Measurements from ENCODE around the gene MLLT10.

MLLT10 gene

DNA sequence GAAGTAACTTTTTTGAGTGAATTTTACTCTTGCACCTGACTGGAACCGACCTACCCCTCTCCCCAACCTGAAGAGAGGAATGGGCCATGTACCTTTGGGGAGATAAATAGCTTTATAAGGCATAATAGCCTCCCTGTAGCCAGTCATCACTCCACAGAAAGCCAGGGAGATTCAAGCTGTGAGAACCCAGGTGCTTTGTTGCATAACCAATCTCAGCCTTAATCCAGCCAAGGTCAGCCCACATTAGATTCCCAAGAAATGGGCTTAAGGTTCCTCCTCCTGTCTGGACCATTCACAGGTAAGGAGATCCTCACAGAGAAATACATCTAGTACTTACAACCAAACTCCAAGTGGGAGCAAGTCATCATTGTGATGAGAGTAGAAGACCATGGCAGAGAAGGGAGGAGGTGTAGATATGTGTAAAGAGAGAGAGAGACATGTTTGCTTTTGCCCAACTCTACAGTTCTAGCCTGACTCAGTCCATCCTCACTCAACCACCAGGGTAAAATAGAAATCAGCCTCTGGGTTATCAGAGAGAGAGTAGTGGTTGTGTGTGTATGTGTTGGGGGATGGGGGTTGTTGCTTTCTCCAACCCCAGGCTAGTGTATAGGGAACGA is 32.2 kb upstream of the MLLT10 start:
- no peak for DNase-seq

GRCh38 chr10:21502348-21502740 is 31.7 kb upstream of the MLLT10 start:
- no peak for DNase-seq

DNA sequence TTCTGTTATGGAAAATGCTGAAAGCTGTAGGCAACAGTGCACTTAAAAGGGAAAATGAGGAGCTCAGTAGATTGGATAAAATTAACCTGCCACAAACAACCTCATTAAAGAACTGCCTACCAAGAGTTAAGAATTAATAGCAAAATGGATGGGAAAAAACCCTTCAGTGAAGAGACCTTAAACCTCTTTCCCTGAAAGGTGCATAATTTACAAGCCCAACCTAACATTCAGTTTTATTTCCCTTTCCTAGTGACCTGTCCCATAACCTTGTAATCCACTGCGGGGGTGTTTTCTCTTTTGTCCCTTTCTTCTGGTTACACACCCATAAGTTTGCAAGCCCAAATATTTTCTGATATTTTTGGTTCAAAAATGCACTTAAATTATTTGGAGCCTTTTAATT is 30.5 kb upstream of the MLLT10 start:
- no peak for DNase-seq

DNA sequence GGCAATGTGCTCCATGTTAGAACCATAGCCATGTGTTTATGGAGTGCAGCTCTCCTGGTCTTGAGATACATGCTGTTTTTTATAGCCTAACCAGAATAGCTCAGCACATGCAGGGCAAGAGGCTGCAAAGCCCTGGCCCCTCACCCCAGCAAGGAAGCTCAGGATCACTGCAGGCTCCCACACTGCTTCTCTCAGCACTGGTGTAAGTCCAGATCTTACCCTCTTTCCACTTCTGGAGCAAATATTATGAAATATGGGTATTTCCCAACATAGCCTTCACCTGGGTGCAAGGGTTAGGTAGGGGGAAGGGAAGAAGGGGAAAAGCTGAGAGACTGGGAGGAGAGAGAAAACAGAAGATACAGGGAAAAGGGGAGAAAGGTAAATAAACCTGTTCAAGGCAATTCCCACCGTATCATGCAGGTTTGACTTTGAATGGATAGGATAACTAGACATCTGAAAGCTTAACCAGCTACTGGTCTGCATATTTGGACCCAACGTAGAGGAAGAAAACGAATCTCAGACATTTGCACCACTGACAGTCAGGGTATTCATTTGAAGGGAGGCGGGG is 28.2 kb upstream of the MLLT10 start:
- DNase-seq = no peak

DNA sequence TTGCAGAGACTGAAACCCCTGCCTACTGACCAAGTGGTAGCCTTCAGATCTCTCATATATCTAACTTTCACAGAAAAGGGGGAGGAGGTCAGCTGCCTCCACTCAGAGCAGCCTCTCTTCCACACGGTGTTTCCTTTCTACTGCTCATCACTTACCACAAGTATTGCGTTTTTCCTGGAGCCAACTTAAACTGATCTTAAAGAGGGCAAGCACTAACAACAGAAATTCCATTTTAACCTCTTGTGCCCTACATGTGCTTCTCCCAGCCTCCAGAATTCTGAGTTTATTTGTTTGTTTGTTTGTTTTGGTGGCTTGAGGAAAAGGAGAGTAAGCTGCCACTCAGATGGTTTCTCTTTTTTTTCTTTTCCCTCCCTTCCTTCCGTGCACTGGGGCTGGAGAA is 27.7 kb upstream of the MLLT10 start:
- no peak for DNase-seq

GRCh38 chr10:21507150-21507549 is 26.9 kb upstream of the MLLT10 start:
- no peak for DNase-seq

DNA sequence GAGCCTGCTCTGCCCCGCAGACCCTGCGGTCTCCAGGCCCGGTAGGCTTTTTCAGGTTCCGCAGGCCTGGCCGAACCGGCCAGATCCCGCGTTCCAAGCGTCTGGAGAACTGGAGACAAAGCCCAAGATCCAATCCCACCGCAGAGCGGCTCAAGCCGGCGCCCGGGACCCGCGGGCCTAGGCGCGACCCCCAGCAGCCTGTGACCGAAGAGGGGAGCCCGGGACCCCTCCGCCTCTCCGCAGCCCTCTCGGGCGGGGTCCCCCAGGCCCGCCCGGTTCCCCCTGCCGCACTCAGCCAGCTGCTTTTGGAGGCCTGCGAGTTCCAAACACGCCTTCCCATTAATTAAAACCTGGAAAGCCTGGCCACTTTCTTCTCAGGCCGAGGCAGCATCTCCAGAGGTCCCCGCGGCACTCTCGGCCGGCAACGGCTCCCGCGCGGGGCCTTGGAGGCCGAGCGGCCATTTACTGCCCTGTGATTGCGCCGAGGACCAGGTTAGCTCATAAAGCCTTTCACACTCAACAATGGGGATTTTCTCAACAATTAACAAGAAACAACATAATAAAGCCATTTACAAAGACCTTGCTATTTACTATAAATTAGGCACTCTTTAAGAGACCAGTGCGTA is 25.2 kb upstream of the MLLT10 start:
- no peak for DNase-seq

DNA sequence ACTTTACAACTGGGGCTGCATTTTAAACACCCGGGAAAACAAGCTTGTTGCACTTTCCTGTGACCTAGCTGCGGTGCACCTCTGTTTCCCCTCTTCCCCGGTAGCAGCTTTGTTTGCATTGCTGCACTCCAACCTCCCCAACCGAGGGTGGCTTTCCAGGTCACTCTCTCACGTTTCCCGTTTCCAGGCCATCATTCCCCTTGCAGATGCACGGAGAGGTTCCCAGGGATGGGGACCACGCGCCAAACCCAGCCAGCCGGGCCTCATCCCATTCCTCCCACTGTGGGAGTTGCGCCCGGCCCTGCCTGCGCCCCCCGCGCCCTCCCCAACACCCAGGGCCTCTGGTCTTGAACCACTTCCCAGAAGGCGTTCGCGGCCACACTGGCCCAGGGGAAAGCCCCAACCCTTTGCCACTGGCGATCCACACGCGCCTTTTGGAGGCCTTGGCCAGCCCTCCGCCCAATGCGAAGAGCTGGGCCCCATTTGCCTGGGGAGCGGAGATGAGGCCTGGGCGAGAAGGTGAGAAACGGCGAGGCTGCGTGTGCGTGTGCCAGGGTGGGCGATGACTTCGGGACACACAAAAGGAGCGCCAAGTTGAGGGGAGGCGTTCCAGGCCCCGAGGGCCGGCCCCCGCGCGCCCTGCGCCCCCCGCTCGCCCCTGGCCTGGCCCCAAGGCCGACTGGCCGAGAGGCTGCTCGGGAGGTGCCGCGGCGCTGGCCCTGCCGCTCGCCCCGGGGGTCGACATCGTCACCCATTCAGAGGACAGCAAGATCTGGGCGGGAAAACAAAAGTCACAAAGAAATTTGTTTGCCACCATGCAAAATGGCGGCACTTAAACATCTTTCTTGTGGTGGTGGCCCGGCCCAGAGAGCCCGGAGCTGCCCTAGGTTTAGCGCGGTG is 24.4 kb upstream of the MLLT10 start:
- DNase-seq = no peak

- no peak for DNase-seq
Observed at GRCh38 chr10:21510241-21511094, 23.6 kb upstream of the MLLT10 start.

DNA sequence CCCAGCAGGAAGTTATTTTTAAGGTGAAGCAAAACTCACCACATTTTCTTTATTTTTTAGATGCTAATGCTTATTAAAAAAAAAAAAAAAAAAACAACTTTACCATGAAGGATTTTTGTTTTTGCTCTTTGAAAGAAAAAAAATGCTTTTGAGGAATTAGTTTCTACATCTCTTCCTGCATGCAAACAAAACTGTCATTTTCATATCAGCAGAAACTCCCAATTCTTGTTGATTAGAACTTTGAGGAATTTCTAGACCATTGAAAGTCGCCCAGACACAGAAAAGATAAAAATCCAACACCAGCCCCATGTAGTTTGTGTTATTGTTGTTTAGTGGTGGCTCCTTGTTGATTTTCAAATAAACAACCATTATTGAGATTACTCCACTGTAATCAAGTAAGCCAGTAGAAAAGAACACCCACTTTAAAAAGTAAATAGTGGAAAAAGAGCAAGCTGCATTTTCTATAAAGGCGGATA is 22.9 kb upstream of the MLLT10 start:
- DNase-seq = no peak

- DNase-seq = no peak
Observed at GRCh38 chr10:21511946-21512572, 22.0 kb upstream of the MLLT10 start.

DNA sequence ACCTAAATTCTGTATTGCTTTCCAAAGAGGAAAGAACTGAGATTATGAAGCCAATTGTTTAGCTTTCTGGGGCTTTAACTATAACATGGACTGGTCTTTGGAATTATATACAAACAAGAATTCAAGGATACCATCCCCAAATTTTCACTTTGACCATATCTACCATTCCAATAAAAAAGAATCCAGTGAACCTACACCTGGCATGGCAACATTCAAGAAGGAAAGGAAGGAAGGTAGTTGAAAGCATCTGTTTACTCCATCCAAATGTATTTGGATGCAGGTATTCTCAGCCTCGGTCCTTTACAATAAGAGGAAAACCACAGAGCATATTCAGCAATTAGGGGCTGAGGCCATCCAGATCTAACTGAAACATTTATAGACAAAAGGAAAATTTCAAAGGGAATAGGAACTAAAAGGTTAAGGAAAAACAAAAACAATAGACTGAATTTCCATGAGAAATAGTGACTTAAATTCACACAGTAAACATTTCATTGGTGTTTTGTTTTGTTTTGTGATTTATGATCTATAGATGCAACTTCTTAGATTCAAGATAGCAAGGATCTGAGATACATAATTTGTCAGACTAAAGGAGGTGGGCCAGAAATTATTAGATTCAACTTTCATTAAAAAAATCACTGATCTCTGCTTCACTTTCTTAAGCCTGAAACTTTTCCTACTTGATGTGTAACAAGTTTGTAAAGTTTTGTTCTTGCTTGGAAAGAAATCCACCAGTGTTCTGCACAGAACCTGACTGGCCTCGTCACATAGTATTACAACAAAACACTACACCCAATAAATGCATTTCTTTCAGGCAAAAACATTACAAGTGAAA is 21.2 kb upstream of the MLLT10 start:
- no peak for DNase-seq

DNA sequence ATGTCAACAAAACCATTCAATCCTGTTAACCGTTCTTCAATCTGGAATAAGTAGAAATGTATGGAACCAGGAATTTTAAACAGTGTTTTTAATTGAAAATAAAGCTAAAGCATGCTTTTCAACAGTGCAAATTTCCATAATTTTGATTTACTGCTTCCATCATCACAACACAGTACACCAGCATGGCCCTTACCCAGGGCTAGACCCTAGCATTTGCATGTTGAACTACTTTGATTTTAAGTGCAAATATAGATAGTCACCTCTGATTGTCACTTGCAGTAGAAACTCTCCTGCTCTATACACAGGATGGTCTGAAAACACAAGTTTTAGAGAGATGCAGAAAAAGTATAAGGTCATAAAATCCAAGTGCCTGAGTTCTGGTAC is 20.6 kb upstream of the MLLT10 start:
- no peak for DNase-seq

DNA sequence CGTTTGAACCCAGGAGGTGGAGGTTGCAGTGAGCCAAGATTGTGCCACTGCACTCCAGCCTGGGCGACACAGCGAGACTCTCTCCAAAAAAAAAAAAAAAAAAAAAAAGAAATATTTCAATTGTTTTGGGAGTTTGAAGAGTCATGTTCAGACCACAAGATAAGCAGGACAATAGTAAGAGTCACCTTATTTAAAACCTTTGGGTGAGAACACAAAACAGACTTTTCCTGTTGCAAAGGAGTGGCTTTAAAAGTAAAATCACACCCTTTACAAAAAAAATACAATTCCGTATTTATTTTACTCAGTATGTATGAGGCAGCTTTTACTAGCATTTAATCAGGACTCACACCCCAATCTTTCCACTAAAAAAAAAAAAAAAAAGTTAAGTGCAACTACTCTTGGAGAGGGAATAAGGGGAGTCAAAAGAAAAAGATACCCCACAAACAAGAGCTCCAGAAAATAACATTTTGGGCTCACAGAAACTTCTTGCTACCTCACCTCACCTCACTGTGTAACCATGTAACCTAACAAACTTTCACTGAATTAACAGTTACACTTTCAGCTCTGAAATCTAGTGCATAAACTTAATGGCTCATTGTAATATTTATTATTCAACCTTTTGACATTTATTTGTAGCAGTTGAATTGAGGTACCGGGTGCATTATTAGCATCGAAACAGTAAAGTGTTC is 19.8 kb upstream of the MLLT10 start:
- no peak for DNase-seq

DNA sequence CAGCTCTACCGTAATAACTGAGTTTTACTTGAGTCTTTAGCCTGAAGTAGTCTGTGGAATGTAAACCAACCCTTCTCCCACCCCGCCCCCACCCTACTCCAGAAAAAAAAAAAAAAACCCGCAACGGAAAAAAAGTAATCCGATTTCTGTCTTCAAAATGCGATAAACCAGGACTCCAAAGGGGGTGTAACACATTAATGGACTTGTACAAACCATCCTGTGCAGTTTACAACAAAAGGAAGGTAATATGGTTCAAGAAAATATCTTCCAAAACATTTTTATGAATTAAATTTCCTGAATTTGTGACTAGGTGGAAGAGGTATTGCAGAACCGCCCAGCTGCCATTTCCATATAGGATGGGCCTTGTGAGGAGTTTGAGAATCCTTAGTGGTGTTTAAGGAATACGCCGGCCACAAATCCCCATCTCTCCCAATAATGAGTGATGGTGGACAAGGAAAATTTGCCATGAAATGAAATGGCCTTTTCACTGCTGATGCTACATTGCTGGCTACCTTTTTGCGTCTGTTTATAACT is 19.1 kb upstream of the MLLT10 start:
- no peak for DNase-seq

GRCh38 chr10:21515361-21516241 is 18.4 kb upstream of the MLLT10 start:
- no peak for DNase-seq

DNA sequence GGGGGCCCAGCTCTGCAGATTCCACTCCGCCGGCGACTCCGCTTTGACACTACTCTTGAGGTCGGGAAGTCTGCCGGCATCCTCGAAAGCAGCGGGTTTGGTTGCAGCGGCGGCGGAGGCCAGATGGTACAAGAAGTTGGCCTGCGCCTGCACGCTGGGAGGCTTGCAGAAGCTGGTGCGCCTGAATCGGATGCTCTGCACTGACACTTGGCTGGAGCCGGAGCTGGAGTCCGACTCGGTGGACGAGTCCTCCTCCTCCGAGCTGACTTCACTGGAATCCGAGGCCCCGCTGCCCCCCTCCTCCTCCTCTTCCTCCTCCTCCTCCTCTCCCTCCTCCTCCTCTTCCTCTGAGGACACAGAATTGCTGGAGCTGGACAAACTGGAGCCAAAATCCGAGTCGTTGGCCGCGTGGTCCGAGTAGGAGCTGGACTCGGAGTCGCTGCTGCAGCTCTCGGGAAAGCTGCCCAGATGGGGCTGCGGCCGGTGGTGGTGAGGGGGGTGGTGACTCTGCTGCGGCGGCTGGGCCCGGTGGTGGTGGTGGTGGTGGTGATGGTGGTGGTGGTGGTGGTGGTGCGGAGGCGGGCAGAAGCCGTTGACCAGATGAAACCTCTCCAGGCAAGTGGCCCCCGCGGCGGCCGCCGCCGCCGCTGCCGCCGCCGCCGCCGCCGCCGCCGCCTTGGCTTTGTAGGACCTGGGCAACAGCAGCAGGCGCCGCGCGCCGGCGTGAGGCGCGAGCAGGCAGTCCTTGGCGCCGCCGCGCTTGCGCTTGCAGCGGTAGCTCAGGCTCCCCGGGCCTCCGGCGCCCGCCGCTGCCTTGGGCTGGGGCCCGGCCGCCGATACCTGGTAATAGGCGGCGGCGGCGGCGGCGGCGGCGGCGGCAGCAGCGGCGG is 17.5 kb upstream of the MLLT10 start:
- peak; percentile 54 for DNase-seq
